Activated CD4-positive, alpha-beta T cell treated with anti-CD3 and anti-CD28 coated beads, Interleukin-2, amount 50 U/mL, for 1 hour (primary cell): ENCODE results near the gene CREB3L2.
"Not testable (repeated sequence)": the region's sequence is repeated elsewhere in the genome, so short reads cannot be mapped to it uniquely, and the experiment has no call there.

Experiments
- DNase-seq: peaks from one replicate; pipeline ENCODE4 v3.0.0-alpha.2; 2020

Gene CREB3L2

GRCh38 chr7:137986252-137987017 lies 15.5 kb downstream of the CREB3L2 start:
- no peak for DNase-seq

GRCh38 chr7:137985897-137986251 lies 16.0 kb downstream of the CREB3L2 start:
- no peak for DNase-seq

GRCh38 chr7:137985253-137985896 lies 16.5 kb downstream of the CREB3L2 start:
- DNase-seq, result no peak

- no peak for DNase-seq
Measured at GRCh38 chr7:137984181-137985041, 17.5 kb downstream of the CREB3L2 start.

- DNase-seq, result no peak
Measured at GRCh38 chr7:137983323-137984008, 18.4 kb downstream of the CREB3L2 start.

GRCh38 chr7:137982394-137982793 lies 19.5 kb downstream of the CREB3L2 start:
- DNase-seq, result not testable (repeated sequence)

- DNase-seq, result no peak
Measured at GRCh38 chr7:137981668-137982067, 20.2 kb downstream of the CREB3L2 start.

- DNase-seq, result no peak
Measured at GRCh38 chr7:137981175-137981574, 20.7 kb downstream of the CREB3L2 start.

- no peak for DNase-seq
Measured at GRCh38 chr7:137980308-137980707, 21.6 kb downstream of the CREB3L2 start.

- no peak for DNase-seq
Measured at GRCh38 chr7:137978464-137979237, 23.2 kb downstream of the CREB3L2 start.

GRCh38 chr7:137977173-137977572 lies 24.7 kb downstream of the CREB3L2 start:
- no peak for DNase-seq

GRCh38 chr7:137976696-137977095 lies 25.2 kb downstream of the CREB3L2 start:
- no peak for DNase-seq

GRCh38 chr7:137976232-137976631 lies 25.7 kb downstream of the CREB3L2 start:
- DNase-seq, result no peak

GRCh38 chr7:137975768-137976167 lies 26.1 kb downstream of the CREB3L2 start:
- no peak for DNase-seq

- no peak for DNase-seq
Measured at GRCh38 chr7:137975221-137975620, 26.7 kb downstream of the CREB3L2 start.

- DNase-seq, result no peak
Measured at GRCh38 chr7:137974766-137975165, 27.1 kb downstream of the CREB3L2 start.

- DNase-seq, result no peak
Measured at GRCh38 chr7:137970253-137970975, 31.5 kb downstream of the CREB3L2 start.

GRCh38 chr7:137969828-137970227 lies 32.1 kb downstream of the CREB3L2 start:
- no peak for DNase-seq

- no peak for DNase-seq
Measured at GRCh38 chr7:137968890-137969289, 33.0 kb downstream of the CREB3L2 start.

- not testable (repeated sequence) for DNase-seq
Measured at GRCh38 chr7:137968339-137968738, 33.5 kb downstream of the CREB3L2 start.
